IPS-20b (cell line): ENCODE data around the gene COX5A.

Source experiments
- H3K27ac ChIP-seq: one replicate; pipeline ENCODE4 v1.5.1; 2013; ENCODE audit warnings: low read length
- H3K27me3 ChIP-seq: 2 replicates; pipeline ENCODE4 v1.6.1; 2013; ENCODE audit warnings: mild to moderate bottlenecking, low read length, inconsistent platforms; ENCODE audit not compliant: insufficient read depth
- H3K36me3 ChIP-seq: 2 replicates; pipeline ENCODE4 v1.6.1; 2013; ENCODE audit warnings: low read depth, mild to moderate bottlenecking, inconsistent platforms, low read length, moderate library complexity; ENCODE audit not compliant: insufficient read depth
- H3K4me1 ChIP-seq: 2 replicates; pipeline ENCODE4 v1.6.1; 2013; ENCODE audit warnings: mild to moderate bottlenecking, control low read depth, inconsistent platforms, low read length, moderate library complexity; ENCODE audit not compliant: insufficient read depth
- H3K4me3 ChIP-seq: 2 replicates; pipeline ENCODE4 v1.5.1; 2013; ENCODE audit warnings: mild to moderate bottlenecking, low read length, inconsistent platforms
- H3K9ac ChIP-seq: 2 replicates; pipeline ENCODE4 v1.6.1; 2013; ENCODE audit warnings: low read depth, mild to moderate bottlenecking, inconsistent platforms, low read length, moderate library complexity
- H3K9me3 ChIP-seq: 2 replicates; pipeline ENCODE4 v1.6.1; 2013; ENCODE audit warnings: mild to moderate bottlenecking, low read depth, low read length, inconsistent platforms; ENCODE audit not compliant: insufficient read depth

COX5A gene

DNA sequence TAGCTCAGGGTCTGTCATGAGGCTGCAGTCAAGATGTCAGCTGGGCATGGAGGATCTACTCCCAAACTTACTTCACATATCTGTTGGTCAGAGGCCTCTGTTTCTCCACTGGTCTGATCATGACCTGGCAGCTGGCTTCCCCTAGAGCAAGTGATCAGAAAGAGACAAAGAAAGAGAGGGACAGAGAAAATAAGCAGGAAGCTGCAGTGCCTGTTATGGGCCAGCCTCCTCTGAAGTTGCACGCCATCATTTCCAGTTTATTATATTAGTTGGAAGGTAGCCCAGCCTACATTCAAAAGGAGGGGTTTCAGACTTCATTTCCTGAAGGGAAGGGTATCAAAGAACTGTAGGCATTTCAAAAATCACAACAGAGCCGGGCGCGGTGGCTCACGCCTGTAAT is 23.7 kb upstream of the COX5A start:
- H3K9me3 ChIP-seq: no peaks in the 10 kb centered on the region
- no peak overlapping the region for H3K27ac ChIP-seq

DNA sequence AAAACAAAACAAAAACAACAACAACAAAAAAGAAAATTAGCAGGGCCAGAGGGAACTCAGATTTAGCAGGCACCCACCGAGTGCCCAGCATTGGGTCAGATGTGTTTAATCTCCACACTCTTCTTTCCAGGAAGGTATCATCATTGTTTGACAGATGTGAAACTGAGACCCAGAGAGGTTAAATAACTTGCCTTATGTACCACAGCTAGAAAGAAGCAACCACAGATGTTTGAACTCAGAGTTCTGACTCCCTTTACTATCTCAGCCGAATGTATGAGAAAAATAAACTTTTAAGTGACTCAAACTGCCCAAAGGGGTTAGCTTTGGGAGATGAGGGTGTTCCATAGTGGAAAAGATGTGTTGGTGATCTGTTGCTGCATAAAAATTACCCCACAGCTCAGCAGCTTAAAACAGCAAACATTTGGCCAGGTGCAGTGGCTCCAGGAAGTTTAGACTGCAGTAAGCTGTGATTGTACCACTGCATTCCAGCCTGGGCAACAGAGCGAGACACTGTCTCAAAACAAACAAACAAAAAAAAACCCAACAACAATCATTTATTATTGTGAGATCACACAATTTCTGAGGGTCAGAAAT is 23.2 kb upstream of the COX5A start:
- H3K27ac ChIP-seq: no peak overlapping the region
- H3K4me3 ChIP-seq: no peak overlapping the region
- H3K4me1 ChIP-seq: no peaks in the 10 kb centered on the region; the same call in 1 of the 2 replicates
- no peak overlapping the region for H3K9ac ChIP-seq
- no peaks in the 10 kb centered on the region for H3K36me3 ChIP-seq
- no peaks in the 10 kb centered on the region for H3K9me3 ChIP-seq
- H3K27me3 ChIP-seq: peaks cover 63% of the 10 kb centered on the region

More for the DNA sequence above, 23.7 kb upstream of the COX5A start:
- Histone ChIP-seq H3K27me3 (peaks cover 60% of the 10 kb centered on the region), H3K9ac (no peak overlapping the region), H3K36me3 (no peaks in the 10 kb centered on the region), H3K4me1 (no peaks in the 10 kb centered on the region; the same call in 1 of the 2 replicates), H3K4me3 (no peak overlapping the region)

DNA sequence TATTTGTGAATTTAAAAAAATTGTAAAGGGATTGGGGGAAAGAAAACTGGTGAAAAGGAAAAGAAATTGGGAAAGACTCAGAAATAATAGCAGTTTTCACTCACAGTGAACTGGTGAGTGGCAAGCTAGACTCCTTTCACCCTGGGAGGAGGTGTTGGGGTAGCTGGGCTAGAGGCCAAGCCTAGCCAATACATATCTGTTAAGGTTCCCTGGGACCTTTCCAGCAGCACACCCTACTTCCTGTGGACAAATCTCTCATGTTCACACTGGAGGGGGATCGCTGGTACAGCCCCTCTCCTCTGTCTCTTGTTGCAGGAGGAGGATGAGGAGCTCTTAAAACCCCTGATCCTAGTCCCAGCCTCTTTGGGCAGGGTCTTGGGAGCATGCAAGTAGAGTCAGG is 22.4 kb upstream of the COX5A start:
- no peak overlapping the region for H3K9ac ChIP-seq
- no peaks in the 10 kb centered on the region for H3K36me3 ChIP-seq
- H3K27me3 ChIP-seq: peaks cover 71% of the 10 kb centered on the region
- H3K4me1 ChIP-seq: no peaks in the 10 kb centered on the region; the same call in 1 of the 2 replicates
- H3K4me3 ChIP-seq: no peak overlapping the region
- no peak overlapping the region for H3K27ac ChIP-seq
- H3K9me3 ChIP-seq: no peaks in the 10 kb centered on the region

DNA sequence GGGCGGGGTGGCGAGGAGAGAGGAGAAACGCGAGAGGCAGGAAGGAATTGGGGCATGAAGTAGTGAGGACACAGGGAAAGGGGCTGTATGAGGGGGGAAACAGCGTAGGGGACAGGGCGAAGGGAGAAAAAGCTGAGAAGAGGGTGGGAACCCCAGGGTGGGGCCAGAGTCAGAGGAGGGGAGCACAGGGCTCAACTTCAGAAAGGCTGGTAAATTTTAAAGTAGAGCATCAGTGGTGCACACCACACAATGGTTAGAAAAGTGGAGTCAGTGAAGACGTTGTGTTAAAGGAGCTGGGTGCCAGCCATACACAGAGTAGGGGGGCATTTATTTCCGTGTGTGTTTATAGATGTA is 21.7 kb upstream of the COX5A start:
- peaks cover 78% of the 10 kb centered on the region for H3K27me3 ChIP-seq
- H3K9ac ChIP-seq: no peak overlapping the region
- peak overlapping the region; percentile 75; the same call in 1 of the 2 replicates for H3K4me3 ChIP-seq
- no peak overlapping the region for H3K27ac ChIP-seq
- no peaks in the 10 kb centered on the region; the same call in 1 of the 2 replicates for H3K4me1 ChIP-seq
- no peaks in the 10 kb centered on the region for H3K36me3 ChIP-seq
- no peaks in the 10 kb centered on the region for H3K9me3 ChIP-seq

DNA sequence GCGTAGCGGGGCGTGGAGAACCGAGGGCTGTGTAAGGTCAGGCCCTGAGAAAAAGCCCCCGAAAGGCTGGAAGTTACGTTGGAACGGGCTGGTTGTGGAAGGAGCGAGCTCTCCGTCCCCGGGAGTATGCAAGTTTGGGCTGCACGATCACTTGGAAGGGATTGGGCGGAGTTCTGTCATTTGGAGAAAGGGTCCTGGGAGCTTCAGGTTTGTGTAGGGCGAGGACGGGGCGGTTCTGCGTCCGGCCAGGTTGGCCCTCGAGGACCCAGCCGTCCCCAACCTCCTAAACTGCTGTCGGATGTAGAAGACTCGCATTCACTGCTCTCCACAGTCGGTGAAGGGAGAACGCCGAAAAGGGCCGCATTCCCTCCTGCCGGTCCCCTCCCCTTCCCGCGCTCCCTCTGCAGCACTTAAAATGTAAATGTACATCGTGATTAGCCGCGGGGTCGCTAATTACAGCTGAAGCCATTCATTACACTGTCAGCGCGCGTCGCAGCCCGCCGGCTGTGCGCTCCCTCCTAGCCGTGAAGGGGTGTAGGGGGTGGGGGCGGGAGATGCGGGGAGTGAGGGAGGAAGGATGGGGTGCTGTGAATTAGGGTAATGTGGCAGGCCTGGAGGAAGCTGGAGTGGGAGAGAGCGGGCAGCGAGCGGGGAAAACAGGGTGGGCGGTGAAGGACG is 21.2 kb upstream of the COX5A start:
- Histone ChIP-seq H3K27me3 (peaks cover 80% of the 10 kb centered on the region), H3K9ac (no peak overlapping the region), H3K9me3 (no peaks in the 10 kb centered on the region), H3K4me3 (peak overlapping the region; percentile 75), H3K27ac (no peak overlapping the region), H3K4me1 (no peaks in the 10 kb centered on the region; the same call in 1 of the 2 replicates), H3K36me3 (no peaks in the 10 kb centered on the region)

DNA sequence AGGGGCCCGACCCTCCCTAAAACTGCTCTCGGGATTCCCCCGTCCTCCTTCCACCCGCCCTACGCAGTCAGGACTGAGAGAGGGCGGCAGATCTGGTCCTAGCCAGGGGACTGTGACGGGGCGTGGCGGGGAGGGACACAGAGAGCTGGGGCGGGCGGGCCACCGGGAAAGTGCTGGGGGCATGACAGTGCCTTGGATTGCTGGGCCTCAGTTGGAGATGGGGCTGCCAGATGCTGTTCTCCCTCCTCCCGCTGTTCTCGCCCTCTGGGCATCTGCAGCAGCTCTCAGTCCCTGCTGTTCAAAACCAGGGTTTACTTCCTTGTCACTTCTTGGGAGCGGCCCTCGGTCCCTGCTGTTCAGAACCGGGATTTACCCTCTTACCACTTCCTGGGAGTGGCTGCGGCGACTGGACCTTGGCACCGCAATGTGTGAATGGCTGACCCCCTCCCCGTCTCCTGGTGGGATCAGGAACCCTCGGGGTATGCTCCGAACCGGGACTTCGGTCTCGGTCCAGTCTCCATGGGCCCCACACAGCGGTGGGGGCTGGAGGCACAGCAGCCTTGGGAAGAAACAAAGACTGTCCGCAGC is 20.5 kb upstream of the COX5A start:
- no peaks in the 10 kb centered on the region; the same call in 1 of the 2 replicates for H3K4me1 ChIP-seq
- peak overlapping the region; percentile 75 for H3K4me3 ChIP-seq
- H3K27ac ChIP-seq: no peak overlapping the region
- H3K27me3 ChIP-seq: peaks cover 79% of the 10 kb centered on the region
- H3K36me3 ChIP-seq: no peaks in the 10 kb centered on the region
- H3K9ac ChIP-seq: no peak overlapping the region
- H3K9me3 ChIP-seq: no peaks in the 10 kb centered on the region

DNA sequence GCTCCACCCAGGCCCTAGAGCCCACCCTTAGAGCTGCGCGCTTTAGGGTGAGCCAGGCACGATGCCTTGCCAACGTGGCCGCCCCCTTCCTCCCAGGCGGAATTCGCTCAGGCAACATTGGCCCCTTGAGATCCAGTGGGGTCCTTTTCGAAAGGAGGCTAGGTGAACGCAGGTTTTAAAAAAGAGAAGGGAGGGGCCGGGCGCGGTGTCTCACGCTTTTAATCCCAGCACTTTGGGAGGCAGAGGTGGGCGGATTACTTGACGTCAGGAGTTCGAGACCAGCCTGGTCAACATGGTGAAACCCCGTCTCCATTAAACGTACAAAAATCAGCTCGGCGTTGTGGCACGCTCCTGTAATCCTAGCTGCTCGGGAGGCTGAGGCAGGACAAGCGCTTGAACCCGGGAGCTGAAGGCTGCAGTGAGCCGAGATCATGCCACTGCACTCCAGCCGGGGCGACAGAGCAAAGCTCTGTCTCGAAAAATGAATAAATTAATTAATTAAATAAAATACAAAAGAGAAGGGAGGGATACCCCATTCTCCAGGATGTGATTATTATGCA is 19.7 kb upstream of the COX5A start:
- Histone ChIP-seq H3K36me3 (no peaks in the 10 kb centered on the region), H3K27ac (no peak overlapping the region), H3K9ac (peak overlapping the region; percentile 53; the same call in 1 of the 2 replicates), H3K4me3 (peak overlapping the region; percentile 71), H3K27me3 (peaks cover 70% of the 10 kb centered on the region), H3K9me3 (no peaks in the 10 kb centered on the region), H3K4me1 (no peaks in the 10 kb centered on the region; the same call in 1 of the 2 replicates)

DNA sequence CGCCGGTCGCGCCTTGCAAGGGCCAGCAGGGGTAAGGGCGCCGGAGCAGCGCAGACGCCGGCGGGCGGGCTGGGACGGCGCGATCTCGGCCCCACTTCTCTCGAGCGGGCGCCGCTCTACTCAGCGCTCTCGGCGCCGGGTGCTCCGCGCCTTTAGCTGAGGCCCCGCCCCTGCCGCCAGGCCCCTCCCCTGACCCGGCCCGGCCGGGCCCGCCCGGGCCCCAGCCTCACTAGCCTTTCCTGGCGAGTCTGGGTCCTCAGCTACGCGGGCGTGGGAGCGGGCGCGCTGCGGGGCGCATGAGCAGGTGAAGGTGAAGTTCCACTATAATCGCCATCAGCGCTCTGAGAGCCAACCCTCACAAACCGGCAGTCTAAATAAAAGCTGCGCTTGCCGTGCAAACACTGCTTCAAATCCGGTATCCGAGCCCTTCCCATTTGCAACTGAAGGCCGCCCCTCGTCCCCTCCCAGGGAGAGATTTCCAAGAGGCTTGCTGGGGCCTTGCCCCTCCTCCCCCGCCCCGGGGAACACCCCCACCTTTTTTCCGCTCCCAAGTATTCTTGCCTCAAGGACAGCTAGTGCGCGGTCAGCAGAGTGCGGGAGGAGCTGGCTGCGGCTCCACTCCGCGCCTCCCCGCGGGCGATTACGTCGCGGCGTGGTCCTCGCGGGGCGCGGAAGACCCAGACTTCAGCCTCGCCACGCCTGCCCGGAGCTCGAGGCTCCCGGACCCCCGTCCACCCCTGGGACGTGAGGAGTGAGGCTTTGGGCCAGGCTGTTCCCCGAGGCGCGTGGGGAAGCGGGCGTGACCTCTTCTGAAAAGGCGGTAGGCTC is 19.0 kb upstream of the COX5A start, which contains the start of gene RPP25:
Gene RPP25 (minus strand): TSS at position 125 of the 828 bp plus-strand sequence. CDS start 189 bp downstream, outside the sequence.
- no peaks in the 10 kb centered on the region for H3K9me3 ChIP-seq
- H3K4me1 ChIP-seq: no peaks in the 10 kb centered on the region; the same call in 1 of the 2 replicates
- peak within 1 kb of the TSS; percentile 71 for H3K4me3 ChIP-seq
- H3K27me3 ChIP-seq: peaks cover 65% of the 10 kb centered on the region
- no peaks in the 10 kb centered on the region for H3K36me3 ChIP-seq
- no peak within 1 kb of the TSS for H3K27ac ChIP-seq
- H3K9ac ChIP-seq: peak within 1 kb of the TSS; percentile 53

DNA sequence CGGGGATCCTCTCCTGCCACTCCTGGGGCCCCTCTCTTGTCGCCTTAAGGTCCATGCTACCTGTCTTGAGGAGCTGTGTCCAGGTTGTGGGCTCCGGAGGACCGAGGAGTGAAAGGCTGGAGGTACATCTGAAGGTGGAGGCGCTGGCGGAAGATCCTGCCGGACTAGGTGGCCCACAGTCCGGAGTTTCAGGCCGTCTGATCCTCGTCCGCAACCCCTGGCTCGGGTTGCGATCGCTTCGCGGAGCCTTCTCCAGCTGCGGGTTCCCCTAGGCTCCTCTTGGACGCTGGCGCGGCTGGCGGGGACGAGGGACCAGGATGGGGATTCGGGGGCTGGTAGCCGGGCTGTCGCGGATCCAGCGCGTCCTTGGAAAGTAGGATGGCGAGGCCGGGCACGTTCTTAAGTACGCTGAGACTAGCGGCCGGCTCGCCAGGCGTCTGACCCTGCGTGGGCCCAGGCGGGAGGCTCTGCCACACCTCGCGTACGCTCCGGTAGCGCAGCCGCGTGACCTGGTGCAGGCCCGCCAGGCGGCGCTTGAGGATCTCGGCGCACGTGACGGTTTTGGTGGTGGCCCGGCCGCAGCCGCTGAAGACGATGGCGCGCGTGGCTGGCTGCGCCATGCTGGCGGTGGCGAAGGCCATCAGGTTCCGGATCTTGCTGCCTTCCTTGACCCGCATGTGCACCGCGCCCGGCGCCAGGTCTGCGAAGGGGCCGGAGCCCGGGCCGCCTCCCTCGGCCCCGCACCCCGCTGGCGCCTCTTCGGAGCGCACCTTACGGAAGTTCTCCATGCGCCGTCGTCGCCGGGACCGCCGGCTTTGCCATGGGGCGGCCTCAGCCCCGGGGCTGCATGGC is 18.1 kb upstream of the COX5A start:
- Histone ChIP-seq H3K4me3 (peak overlapping the region; percentile 71), H3K9ac (peak overlapping the region; percentile 31), H3K36me3 (no peaks in the 10 kb centered on the region), H3K27ac (no peak overlapping the region), H3K9me3 (no peaks in the 10 kb centered on the region), H3K4me1 (no peaks in the 10 kb centered on the region; the same call in 1 of the 2 replicates), H3K27me3 (peaks cover 60% of the 10 kb centered on the region)

DNA sequence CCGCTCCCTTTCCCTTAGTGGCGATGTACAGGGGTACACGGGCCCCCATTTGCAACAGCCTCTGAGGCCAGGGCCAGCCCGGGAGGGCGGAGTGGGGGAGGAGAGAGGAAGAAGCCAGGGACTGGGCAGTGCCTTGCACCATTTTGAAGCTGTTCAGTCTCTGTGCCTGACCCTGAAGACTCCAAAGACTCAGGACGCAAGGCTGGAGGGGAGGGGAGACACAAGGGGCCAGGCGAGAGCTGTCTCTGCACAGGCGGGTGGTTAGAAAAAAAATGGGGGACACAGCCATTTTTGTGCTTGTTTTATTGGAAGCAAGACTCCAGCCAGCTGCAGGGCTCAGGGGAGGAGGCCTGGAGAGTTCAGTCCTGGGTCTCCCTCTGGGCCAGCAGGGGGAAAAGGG is 17.1 kb upstream of the COX5A start:
- Histone ChIP-seq H3K27me3 (peaks cover 53% of the 10 kb centered on the region), H3K27ac (no peak overlapping the region), H3K9me3 (no peaks in the 10 kb centered on the region), H3K36me3 (no peaks in the 10 kb centered on the region), H3K4me1 (peaks cover 4% of the 10 kb centered on the region; the same call in 1 of the 2 replicates), H3K9ac (peak overlapping the region; percentile 31; the same call in 1 of the 2 replicates), H3K4me3 (peak overlapping the region; percentile 71)
